HEK293T (cell line): ENCODE measurements around the gene SSBP2.

Experiments
- ARNT ChIP-seq: fragments of 450-650 bp; IDR thresholded peaks from 2 replicates; pipeline ENCODE4 v1.6.1; 2017; ENCODE audit warnings: mild to moderate bottlenecking
- BHLHE40 ChIP-seq: fragments of 450-650 bp; IDR thresholded peaks from 2 replicates; pipeline ENCODE4 v1.6.1; 2016; ENCODE audit warnings: mild to moderate bottlenecking, moderate library complexity, borderline replicate concordance
- FOXM1 ChIP-seq: fragments of 450-650 bp; IDR thresholded peaks from 2 replicates; pipeline ENCODE4 v1.6.1; 2017; ENCODE audit warnings: mild to moderate bottlenecking, borderline replicate concordance
- NFRKB ChIP-seq: fragments of 450-650 bp; IDR thresholded peaks from 2 replicates; pipeline ENCODE4 v1.6.1; 2016; ENCODE audit warnings: mild to moderate bottlenecking, moderate library complexity
- SP1 ChIP-seq: fragments of 450-650 bp; IDR thresholded peaks from 2 replicates; pipeline ENCODE4 v1.6.1; 2017
- SUZ12 ChIP-seq: fragments of 450-650 bp; IDR thresholded peaks from 2 replicates; pipeline ENCODE4 v1.6.1; 2016; ENCODE audit warnings: mild to moderate bottlenecking
- TARDBP ChIP-seq: fragments of 450-650 bp; IDR thresholded peaks from 2 replicates; pipeline ENCODE4 v1.6.1; 2016
- ZNF384 ChIP-seq: fragments of 450-650 bp; IDR thresholded peaks from 2 replicates; pipeline ENCODE4 v1.6.1; 2016

DNA sequence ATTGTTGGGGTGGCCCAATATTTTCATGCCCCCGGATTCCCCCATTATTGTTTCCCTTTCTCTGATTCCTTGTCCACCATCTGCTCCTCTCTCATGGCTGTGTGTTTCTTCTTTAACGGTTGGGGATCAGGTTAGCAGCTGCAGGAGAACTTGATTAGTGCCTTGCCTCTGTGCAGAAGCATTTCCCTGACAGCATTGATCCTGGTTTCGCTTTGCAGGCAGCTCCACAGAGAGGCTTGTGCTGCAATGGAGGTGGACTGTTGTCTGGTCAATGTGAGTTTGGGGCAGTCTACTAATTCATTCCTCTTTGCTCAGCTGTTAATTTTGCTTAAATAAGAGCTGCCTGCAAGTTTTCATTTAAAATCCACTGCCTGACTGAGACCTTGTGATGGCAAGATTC is 32.5 kb upstream of the SSBP2 start:
- TF ChIP-seq SP1 (no peak), TARDBP (no peak), ARNT (no peak), NFRKB (no peak), ZNF384 (no peak), SUZ12 (no peak), FOXM1 (no peak), BHLHE40 (no peak)
